PC-9 (cell line): ENCODE measurements around the gene SNAPC4. TPM values are rescaled to one million over a fixed set of nuclear protein-coding genes. Genes with fewer than 3 reads are reported as not detected.

Source experiments
- BruUV-seq: library from RNA; stranded (reverse); fragments of 400-500 nt; replicated peaks from 2 replicates; lab custom pipeline; 2021; lab: Mats Ljungman, UMichigan
- CTCF ChIA-PET: fragments of 300-600 bp; sonication (Branson Sonifier 250); formaldehyde crosslinking; loops from one replicate; lab custom pipeline; 2022; ENCODE audit warnings: antibody characterized with exemption; lab: Charles Lee
- POLR2A ChIA-PET: fragments of 300-600 bp; sonication (Branson Sonifier 250); formaldehyde crosslinking; loops from one replicate; lab custom pipeline; 2022; ENCODE audit warnings: antibody characterized with exemption; ENCODE audit not compliant: unreplicated experiment; lab: Charles Lee
- DNase-seq, 2 experiments: peaks; one replicate each; pipeline versions ENCODE4 v3.0.0 to v3.0.0-alpha.2; 2015 to 2022; ENCODE audit warnings: mixed read lengths in 1 of 2
- H2AFZ ChIP-seq: fragments of 200-600 bp; sonication (generic); 2 replicates; pipeline ENCODE4 v1.8.1; 2017; ENCODE audit warnings: antibody characterized with exemption
- H3F3A ChIP-seq: fragments of 200-600 bp; sonication (generic); 2 replicates; pipeline ENCODE4 v1.8.1; 2017; ENCODE audit warnings: antibody characterized with exemption, mild to moderate bottlenecking, low read depth; ENCODE audit not compliant: insufficient read depth
- H3K27ac ChIP-seq: fragments of 200-600 bp; sonication (generic); 2 replicates; pipeline ENCODE4 v1.6.1; 2016; ENCODE audit warnings: mixed run types
- H3K27me3 ChIP-seq: fragments of 200-600 bp; sonication (generic); 2 replicates; pipeline ENCODE4 v1.6.1; 2016; ENCODE audit warnings: low read depth, mixed run types; ENCODE audit not compliant: insufficient read depth
- H3K36me3 ChIP-seq: fragments of 200-600 bp; sonication (generic); 2 replicates; pipeline ENCODE4 v1.6.1; 2016; ENCODE audit warnings: low read depth, mixed run types
- H3K4me1 ChIP-seq: fragments of 200-600 bp; sonication (generic); replicated peaks from 2 replicates; pipeline ENCODE4 v1.6.1; 2016; ENCODE audit warnings: mixed run types; ENCODE audit not compliant: insufficient read depth
- H3K4me2 ChIP-seq: fragments of 200-600 bp; sonication (generic); 2 replicates; pipeline ENCODE4 v1.6.1; 2017; ENCODE audit warnings: mixed run types
- H3K4me3 ChIP-seq: fragments of 200-600 bp; sonication (generic); 2 replicates; pipeline ENCODE4 v1.6.1; 2016; ENCODE audit warnings: mixed run types
- H3K79me2 ChIP-seq: fragments of 200-600 bp; sonication (generic); 2 replicates; pipeline ENCODE4 v1.6.1; 2017; ENCODE audit warnings: low read depth, mixed run types
- H3K9me2 ChIP-seq: fragments of 200-600 bp; sonication (generic); 2 replicates; pipeline ENCODE4 v1.8.1; 2017; ENCODE audit warnings: mild to moderate bottlenecking; ENCODE audit not compliant: insufficient read depth
- H3K9me3 ChIP-seq: fragments of 200-600 bp; sonication (generic); 2 replicates; pipeline ENCODE4 v1.8.1; 2016; ENCODE audit warnings: low read depth; ENCODE audit not compliant: insufficient read depth
- H4K20me1 ChIP-seq: fragments of 200-600 bp; sonication (generic); 2 replicates; pipeline ENCODE4 v1.8.1; 2017; ENCODE audit not compliant: insufficient read depth
- EZH2 ChIP-seq: fragments of 200-600 bp; sonication (generic); IDR thresholded peaks from 2 replicates; pipeline ENCODE4 v1.8.0; 2017; ENCODE audit warnings: antibody characterized with exemption, low read depth
- intact Hi-C: fragments of 100-400 bp; cut with micrococcal nuclease; formaldehyde crosslinking; loops from one replicate; pipeline ENCODE4 v1.10.0; 2022; ENCODE audit not compliant: unreplicated experiment
- total RNA-seq: library from RNA; stranded (reverse); gene quantifications from 2 replicates; pipeline ENCODE4 v1.2.3, GENCODE V29; 2021
- TF ChIP-seq, protein P1 (sequence below): fragments of 200-600 bp; sonication (generic); conservative IDR thresholded peaks from 2 replicates; pipeline ENCODE4 v1.6.1; 2017; ENCODE audit warnings: mixed run types, antibody characterized with exemption, mild to moderate bottlenecking, moderate library complexity

Gene SNAPC4
- total RNA-seq, 1 experiment from 2014 or later, result 14.4 TPM

- no peak overlapping the region for H3K4me3 ChIP-seq
- peaks cover 2% of the 10 kb centered on the region for H3K4me1 ChIP-seq
- H2AFZ ChIP-seq, result no peak overlapping the region
- no peaks in the 10 kb centered on the region for H3K9me2 ChIP-seq
- DNase-seq, result no peak
- POLR2A ChIA-PET, result interaction anchor here (0.5 kb wide), 1 partner anchor 272 kb away, joined by 3 read pairs; no protein-coding TSS in a partner anchor
- no peaks in the 10 kb centered on the region for H3K79me2 ChIP-seq
- CTCF ChIA-PET, result no interaction called here
- no peaks in the 10 kb centered on the region for H3K27me3 ChIP-seq
- intact Hi-C loops, result no loop called here
- H3K27ac ChIP-seq, result no peak overlapping the region
- peaks cover 12% of the 10 kb centered on the region; the same call in 1 of the 2 replicates for H3F3A ChIP-seq
- H3K36me3 ChIP-seq, result no peaks in the 10 kb centered on the region
- no peak overlapping the region for H3K4me2 ChIP-seq
- no peak for TF ChIP-seq EZH2
- TF ChIP-seq, protein P1, sequence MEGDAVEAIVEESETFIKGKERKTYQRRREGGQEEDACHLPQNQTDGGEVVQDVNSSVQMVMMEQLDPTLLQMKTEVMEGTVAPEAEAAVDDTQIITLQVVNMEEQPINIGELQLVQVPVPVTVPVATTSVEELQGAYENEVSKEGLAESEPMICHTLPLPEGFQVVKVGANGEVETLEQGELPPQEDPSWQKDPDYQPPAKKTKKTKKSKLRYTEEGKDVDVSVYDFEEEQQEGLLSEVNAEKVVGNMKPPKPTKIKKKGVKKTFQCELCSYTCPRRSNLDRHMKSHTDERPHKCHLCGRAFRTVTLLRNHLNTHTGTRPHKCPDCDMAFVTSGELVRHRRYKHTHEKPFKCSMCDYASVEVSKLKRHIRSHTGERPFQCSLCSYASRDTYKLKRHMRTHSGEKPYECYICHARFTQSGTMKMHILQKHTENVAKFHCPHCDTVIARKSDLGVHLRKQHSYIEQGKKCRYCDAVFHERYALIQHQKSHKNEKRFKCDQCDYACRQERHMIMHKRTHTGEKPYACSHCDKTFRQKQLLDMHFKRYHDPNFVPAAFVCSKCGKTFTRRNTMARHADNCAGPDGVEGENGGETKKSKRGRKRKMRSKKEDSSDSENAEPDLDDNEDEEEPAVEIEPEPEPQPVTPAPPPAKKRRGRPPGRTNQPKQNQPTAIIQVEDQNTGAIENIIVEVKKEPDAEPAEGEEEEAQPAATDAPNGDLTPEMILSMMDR, result no peak
- H4K20me1 ChIP-seq, result no peaks in the 10 kb centered on the region
- H3K9me3 ChIP-seq, result no peaks in the 10 kb centered on the region
- BruUV-seq, result no TSS peak
These were observed 48.6 kb downstream of the SNAPC4 start for GRCh38 chr9:136351252-136351800.

Other genes starting within 250 kb of the SNAPC4 start
- gene LHX3, start 195.0 kb downstream of the SNAPC4 start, total RNA-seq, result 0.22 and 0.43 TPM in 2 replicates
- 34.6 and 40.8 TPM in 2 replicates for gene QSOX2, start 154.4 kb downstream of the SNAPC4 start, total RNA-seq
- 2.7 and 5.2 TPM in 2 replicates for gene CCDC187, start 96.1 kb downstream of the SNAPC4 start, total RNA-seq
- gene GPSM1, start 72.6 kb downstream of the SNAPC4 start, total RNA-seq, result 5.5 and 9.5 TPM in 2 replicates
- gene DNLZ, start 36.4 kb downstream of the SNAPC4 start, total RNA-seq, result 9.1 and 19.1 TPM in 2 replicates
- gene CARD9, start 26.5 kb downstream of the SNAPC4 start, total RNA-seq, result 13.6 and 14.0 TPM in 2 replicates
- 67.9 and 82.9 TPM in 2 replicates for gene ENTR1, start 10.4 kb upstream of the SNAPC4 start, total RNA-seq
- gene PMPCA, start 10.5 kb upstream of the SNAPC4 start, total RNA-seq, result 78.1 and 86.5 TPM in 2 replicates
- 18.2 and 22.5 TPM in 2 replicates for gene INPP5E, start 39.7 kb upstream of the SNAPC4 start, total RNA-seq
- 81.8 and 90.1 TPM in 2 replicates for gene SEC16A, start 82.9 kb upstream of the SNAPC4 start, total RNA-seq
- gene NOTCH1, start 145.9 kb upstream of the SNAPC4 start, total RNA-seq, result 39.2 and 51.4 TPM in 2 replicates